Measurements from ENCODE around the gene NFKBIL1.
"Not testable (repeated sequence)": the region's sequence is repeated elsewhere in the genome, so short reads cannot be mapped to it uniquely, and the experiment has no call there.

NFKBIL1 gene

DNA sequence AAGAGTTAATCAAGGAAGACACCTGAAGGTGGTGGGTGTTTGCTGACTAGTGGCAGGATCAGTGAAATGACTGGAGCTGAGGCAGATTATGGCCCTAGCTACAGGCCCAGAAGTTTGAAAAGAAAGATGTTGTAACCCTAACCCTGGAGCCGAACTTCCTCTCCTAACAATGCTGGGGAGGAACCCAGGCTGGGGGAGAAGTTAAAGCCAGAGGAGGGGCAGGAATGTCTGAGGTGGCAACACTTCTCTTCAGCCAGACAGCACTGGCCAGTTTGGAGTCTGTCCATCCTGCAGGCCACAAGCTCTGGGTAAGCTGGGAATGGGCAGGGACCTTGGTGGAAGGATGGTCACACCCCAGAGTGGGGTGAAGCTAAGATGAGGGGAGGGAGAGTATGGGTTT lies 38.6 kb downstream of the NFKBIL1 start, which contains the start of gene LST1:
LST1 (plus strand) TSS at position 270 of the 400 bp plus-strand sequence. CDS start 1,023 bp downstream, outside the sequence.
- H3K9ac ChIP-seq (ENCODE audit: insufficient read length, low read depth) = no peak within 1 kb of the TSS
- no peak for TF ChIP-seq YY1 (IDR thresholded peaks at IDR 0.05; ENCODE audit: insufficient read depth, insufficient read length)
- no peak for TF ChIP-seq ZNF274 (IDR thresholded peaks at IDR 0.05; ENCODE audit: low read depth, low read length)
- no peak for DNase-seq (ENCODE audit: low read depth, low spot score)
- H3K36me3 ChIP-seq (ENCODE audit: insufficient read depth, insufficient read length, low read length) = no peaks in the 10 kb centered on the region
- H3K4me3 ChIP-seq (ENCODE audit: insufficient read length, low read depth) = no peak within 1 kb of the TSS
- no peaks in the 10 kb centered on the region for H3K27me3 ChIP-seq (ENCODE audit: insufficient read depth, insufficient read length)
- H3K4me1 ChIP-seq (ENCODE audit: insufficient read depth, insufficient read length) = peaks cover 12% of the 10 kb centered on the region
- H3K9me3 ChIP-seq (ENCODE audit: insufficient read depth, low read length) = no peaks in the 10 kb centered on the region

DNA sequence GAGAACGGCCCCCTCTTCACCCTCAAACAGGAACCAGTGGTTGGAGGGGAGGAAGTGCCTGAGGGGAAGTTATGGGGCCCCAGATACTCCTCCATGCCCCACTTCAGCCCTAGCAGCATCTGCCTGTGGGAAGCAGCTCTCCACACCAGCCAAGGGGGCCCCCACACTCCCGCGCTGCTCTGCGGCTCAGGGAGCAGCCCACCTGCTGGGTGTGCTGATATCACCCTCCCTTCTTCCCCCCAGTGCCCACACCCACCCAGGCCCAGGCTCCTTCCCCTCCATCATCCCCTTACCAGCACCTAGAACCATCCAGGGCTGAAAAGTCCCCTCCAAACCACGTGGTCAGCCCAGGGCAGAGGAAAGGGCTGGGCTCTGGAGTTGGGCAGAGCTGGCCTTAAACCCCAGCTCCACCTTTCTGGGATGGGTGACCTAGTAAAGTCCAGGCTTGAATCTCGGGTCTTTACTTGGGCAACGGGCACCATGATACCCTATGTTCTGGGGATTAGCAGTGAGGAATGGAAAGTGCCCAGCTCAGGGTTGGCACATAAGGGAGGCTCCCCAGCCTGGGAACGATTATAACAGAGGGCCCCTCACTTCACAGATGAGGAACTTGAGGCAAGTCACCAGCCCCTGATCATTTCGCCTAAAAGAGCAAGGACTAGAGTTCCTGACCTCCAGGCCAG lies 39.3 kb downstream of the NFKBIL1 start:
- Histone ChIP-seq H3K4me3 (ENCODE audit: insufficient read length, low read depth) (no peak overlapping the region), H3K9ac (ENCODE audit: insufficient read length, low read depth) (no peak overlapping the region), H3K36me3 (ENCODE audit: insufficient read depth, insufficient read length, low read length) (no peaks in the 10 kb centered on the region), H3K9me3 (ENCODE audit: insufficient read depth, low read length) (no peaks in the 10 kb centered on the region), H3K27me3 (ENCODE audit: insufficient read depth, insufficient read length) (no peaks in the 10 kb centered on the region), H3K4me1 (ENCODE audit: insufficient read depth, insufficient read length) (peaks cover 11% of the 10 kb centered on the region)
- no peak for TF ChIP-seq SUZ12 (IDR thresholded peaks at IDR 0.05; ENCODE audit: extremely low read depth, insufficient read depth, insufficient read length)
- TF ChIP-seq YY1 (IDR thresholded peaks at IDR 0.05; ENCODE audit: insufficient read depth, insufficient read length) = no peak
- TF ChIP-seq ZNF274 (IDR thresholded peaks at IDR 0.05; ENCODE audit: low read depth, low read length) = no peak
- no peak for DNase-seq (ENCODE audit: low read depth, low spot score)

DNA sequence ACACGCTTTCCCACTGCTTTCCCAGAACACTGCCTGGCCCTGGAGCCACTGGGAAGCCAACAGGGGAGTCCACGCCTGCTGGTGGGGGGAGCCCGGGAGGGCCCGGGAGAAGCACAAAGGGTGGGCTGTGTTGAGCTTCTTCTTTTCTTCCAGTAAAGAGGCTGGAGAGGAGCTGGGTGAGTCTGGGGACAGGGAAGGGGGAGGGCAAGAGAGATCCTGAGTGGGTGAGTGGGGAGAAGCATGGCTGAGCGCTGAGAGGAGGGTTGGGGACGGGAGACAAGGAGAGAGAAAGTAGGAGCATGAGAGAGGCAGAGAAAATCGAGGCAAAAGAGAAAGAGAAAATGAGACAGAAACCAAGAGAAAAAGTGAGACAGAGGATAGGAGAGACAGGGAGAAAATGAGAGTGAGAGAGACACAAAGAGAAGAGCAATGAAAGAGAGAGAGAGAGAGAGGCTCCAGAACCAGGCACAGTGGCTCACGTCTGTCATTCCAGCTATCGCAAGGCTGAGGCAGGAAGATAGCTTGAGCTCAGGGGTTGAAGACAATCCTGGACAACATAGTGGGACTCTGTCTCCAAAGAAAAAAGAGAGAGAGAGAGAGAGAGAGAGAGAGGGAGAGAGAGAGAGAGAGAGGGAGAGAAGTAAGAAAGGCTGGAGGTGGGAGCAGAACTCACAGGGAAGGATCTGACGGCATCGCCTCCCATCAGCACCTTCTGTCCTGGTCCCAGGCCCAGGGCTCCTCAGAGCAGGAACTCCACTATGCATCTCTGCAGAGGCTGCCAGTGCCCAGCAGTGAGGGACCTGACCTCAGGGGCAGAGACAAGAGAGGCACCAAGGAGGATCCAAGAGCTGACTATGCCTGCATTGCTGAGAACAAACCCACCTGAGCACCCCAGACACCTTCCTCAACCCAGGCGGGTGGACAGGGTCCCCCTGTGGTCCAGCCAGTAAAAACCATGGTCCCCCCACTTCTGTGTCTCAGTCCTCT lies 40.7 kb downstream of the NFKBIL1 start:
- TF ChIP-seq ZNF274 (IDR thresholded peaks at IDR 0.05; ENCODE audit: low read depth, low read length) (no peak), YY1 (IDR thresholded peaks at IDR 0.05; ENCODE audit: insufficient read depth, insufficient read length) (no peak), SUZ12 (IDR thresholded peaks at IDR 0.05; ENCODE audit: extremely low read depth, insufficient read depth, insufficient read length) (no peak)
- H3K4me3 ChIP-seq (ENCODE audit: insufficient read length, low read depth) = no peak overlapping the region
- peaks cover 8% of the 10 kb centered on the region for H3K4me1 ChIP-seq (ENCODE audit: insufficient read depth, insufficient read length)
- H3K9ac ChIP-seq (ENCODE audit: insufficient read length, low read depth) = no peak overlapping the region
- no peaks in the 10 kb centered on the region for H3K27me3 ChIP-seq (ENCODE audit: insufficient read depth, insufficient read length)
- DNase-seq (ENCODE audit: low read depth, low spot score) = no peak
- H3K9me3 ChIP-seq (ENCODE audit: insufficient read depth, low read length) = no peaks in the 10 kb centered on the region
- no peaks in the 10 kb centered on the region for H3K36me3 ChIP-seq (ENCODE audit: insufficient read depth, insufficient read length, low read length)

DNA sequence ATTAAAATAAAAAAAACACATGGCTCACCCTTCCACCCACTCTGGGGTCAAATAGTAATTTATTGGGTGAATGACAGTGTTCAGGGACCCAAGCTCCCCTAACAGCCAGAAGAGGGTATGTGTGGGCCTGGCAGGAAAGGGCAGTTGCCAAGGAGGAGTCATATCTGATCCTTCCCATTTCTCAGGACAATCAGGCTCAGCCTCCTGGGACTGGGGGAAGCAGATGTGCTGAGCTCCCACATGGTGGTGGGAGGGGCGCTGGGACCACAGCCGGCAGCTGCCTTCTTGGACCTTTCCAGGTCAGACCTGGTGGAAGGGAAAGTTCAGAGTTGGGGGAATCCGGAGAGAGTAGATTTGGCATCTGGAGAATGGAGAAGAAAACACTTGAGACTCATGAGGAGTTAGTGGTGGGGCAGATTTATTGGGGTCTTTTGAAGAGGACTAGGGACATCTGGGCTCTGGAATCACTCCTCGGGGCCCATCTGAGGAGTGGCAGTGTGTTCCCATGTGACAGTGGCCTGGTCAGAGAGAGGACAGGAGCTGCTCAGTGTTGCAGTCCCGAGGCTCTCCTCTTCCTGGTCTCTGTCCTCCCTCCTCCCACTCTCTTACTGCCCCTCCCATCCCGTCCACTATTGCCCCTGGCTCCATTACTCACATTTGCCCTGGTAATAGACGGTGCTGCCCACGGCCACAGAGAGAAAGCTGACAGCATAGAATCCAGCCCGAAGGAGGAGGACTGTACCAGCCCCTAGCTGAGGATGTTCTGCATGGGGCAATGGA lies 41.7 kb downstream of the NFKBIL1 start:
- no peak overlapping the region for H3K9ac ChIP-seq (ENCODE audit: insufficient read length, low read depth)
- H3K9me3 ChIP-seq (ENCODE audit: insufficient read depth, low read length) = no peaks in the 10 kb centered on the region
- TF ChIP-seq ZNF274 (IDR thresholded peaks at IDR 0.05; ENCODE audit: low read depth, low read length) (no peak), YY1 (IDR thresholded peaks at IDR 0.05; ENCODE audit: insufficient read depth, insufficient read length) (no peak)
- peaks cover 8% of the 10 kb centered on the region for H3K4me1 ChIP-seq (ENCODE audit: insufficient read depth, insufficient read length)
- DNase-seq (ENCODE audit: low read depth, low spot score) = no peak
- no peaks in the 10 kb centered on the region for H3K36me3 ChIP-seq (ENCODE audit: insufficient read depth, insufficient read length, low read length)
- H3K4me3 ChIP-seq (ENCODE audit: insufficient read length, low read depth) = no peak overlapping the region
- H3K27me3 ChIP-seq (ENCODE audit: insufficient read depth, insufficient read length) = no peaks in the 10 kb centered on the region

DNA sequence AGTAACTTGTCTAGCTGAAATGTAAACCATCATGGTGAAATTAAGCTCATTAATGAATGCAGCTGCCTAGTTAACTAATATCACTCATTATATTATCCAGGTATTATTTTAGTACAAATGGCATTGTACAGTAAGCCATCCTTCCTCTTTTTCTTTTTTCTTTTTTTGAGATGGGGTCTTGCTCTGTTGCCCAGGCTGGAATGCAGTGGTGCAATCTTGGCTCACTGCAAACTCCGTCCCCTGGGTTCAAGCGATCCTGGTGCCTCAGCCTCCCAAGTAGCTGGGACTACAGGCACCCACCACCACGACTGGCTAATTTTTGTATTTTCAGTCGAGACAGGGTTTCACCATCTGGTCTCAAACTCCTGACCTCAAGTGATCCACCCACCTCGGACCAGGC lies 43.3 kb downstream of the NFKBIL1 start:
- not testable (repeated sequence) for H3K36me3 ChIP-seq (ENCODE audit: insufficient read depth, insufficient read length, low read length); H3K4me3 ChIP-seq (ENCODE audit: insufficient read length, low read depth); DNase-seq (ENCODE audit: low read depth, low spot score); H3K4me1 ChIP-seq (ENCODE audit: insufficient read depth, insufficient read length); H3K27me3 ChIP-seq (ENCODE audit: insufficient read depth, insufficient read length); H3K9me3 ChIP-seq (ENCODE audit: insufficient read depth, low read length); H3K9ac ChIP-seq (ENCODE audit: insufficient read length, low read depth)

DNA sequence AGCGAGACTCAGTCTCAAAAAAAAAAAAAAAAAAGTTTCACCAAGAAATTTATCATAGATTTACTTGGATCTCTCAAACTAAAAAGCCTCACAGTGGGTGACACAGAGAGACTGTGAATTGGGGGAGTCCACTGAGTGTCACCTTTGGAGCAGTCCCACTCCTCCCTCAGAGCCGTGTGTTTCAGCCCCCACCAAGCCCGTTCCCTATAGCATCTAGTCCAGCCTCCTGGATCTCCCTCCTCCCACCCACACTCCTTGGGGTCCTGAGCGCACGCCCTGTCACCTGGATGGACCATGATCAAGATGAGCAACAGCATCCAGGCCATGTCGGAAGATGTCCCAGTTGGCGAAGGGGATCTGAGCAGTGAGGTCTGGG lies 45.0 kb downstream of the NFKBIL1 start:
- no peaks in the 10 kb centered on the region for H3K36me3 ChIP-seq (ENCODE audit: insufficient read depth, insufficient read length, low read length)
- no peaks in the 10 kb centered on the region for H3K27me3 ChIP-seq (ENCODE audit: insufficient read depth, insufficient read length)
- no peaks in the 10 kb centered on the region for H3K4me1 ChIP-seq (ENCODE audit: insufficient read depth, insufficient read length)
- DNase-seq (ENCODE audit: low read depth, low spot score) = no peak
- no peak for TF ChIP-seq ZNF274 (IDR thresholded peaks at IDR 0.05; ENCODE audit: low read depth, low read length)
- TF ChIP-seq YY1 (IDR thresholded peaks at IDR 0.05; ENCODE audit: insufficient read depth, insufficient read length) = no peak
- TF ChIP-seq SUZ12 (IDR thresholded peaks at IDR 0.05; ENCODE audit: extremely low read depth, insufficient read depth, insufficient read length) = no peak
- H3K9ac ChIP-seq (ENCODE audit: insufficient read length, low read depth) = no peak overlapping the region
- no peaks in the 10 kb centered on the region for H3K9me3 ChIP-seq (ENCODE audit: insufficient read depth, low read length)
- no peak overlapping the region for H3K4me3 ChIP-seq (ENCODE audit: insufficient read length, low read depth)

DNA sequence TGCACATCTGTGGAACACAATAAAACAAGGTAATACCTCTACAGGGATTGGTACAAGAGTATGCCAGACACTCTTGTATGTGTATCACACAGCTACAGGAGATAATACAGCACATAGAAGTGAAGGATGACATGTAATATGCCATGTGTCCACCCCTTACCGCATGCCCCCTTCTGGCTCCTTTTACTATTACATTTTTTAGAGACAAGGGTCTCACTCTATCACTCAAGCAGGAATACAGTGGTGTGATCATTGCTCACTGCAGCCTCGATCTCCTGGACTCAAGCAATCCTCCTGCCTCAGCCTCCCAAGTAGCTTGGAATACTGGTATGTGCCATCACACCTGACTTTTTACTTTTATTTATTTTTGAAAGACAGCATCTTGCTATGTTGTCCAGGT lies 49.6 kb downstream of the NFKBIL1 start:
- Histone ChIP-seq H3K9ac (ENCODE audit: insufficient read length, low read depth) (no peak overlapping the region), H3K27me3 (ENCODE audit: insufficient read depth, insufficient read length) (no peaks in the 10 kb centered on the region), H3K4me1 (ENCODE audit: insufficient read depth, insufficient read length) (no peaks in the 10 kb centered on the region), H3K36me3 (ENCODE audit: insufficient read depth, insufficient read length, low read length) (no peaks in the 10 kb centered on the region), H3K9me3 (ENCODE audit: insufficient read depth, low read length) (no peaks in the 10 kb centered on the region), H3K4me3 (ENCODE audit: insufficient read length, low read depth) (no peak overlapping the region)
- no peak for DNase-seq (ENCODE audit: low read depth, low spot score)
- TF ChIP-seq ZNF274 (IDR thresholded peaks at IDR 0.05; ENCODE audit: low read depth, low read length) (no peak), YY1 (IDR thresholded peaks at IDR 0.05; ENCODE audit: insufficient read depth, insufficient read length) (no peak), SUZ12 (IDR thresholded peaks at IDR 0.05; ENCODE audit: extremely low read depth, insufficient read depth, insufficient read length) (no peak)
